OCI-M1 (cell line): Measurements from ENCODE around the gene VAMP5.
"Not testable (repeated sequence)": the region's sequence is repeated elsewhere in the genome, so short reads cannot be mapped to it uniquely, and the experiment has no call there.

Experiments used
- DNase-seq: peaks from one replicate; lab custom pipeline; 2025; lab: John Stamatoyannopoulos, UW

The VAMP5 gene

GRCh38 chr2:85550486-85550885, 33.7 kb upstream of the VAMP5 start:
- no peak for DNase-seq

GRCh38 chr2:85551698-85552678, 32.2 kb upstream of the VAMP5 start:
- DNase-seq: peak; percentile 79

DNA sequence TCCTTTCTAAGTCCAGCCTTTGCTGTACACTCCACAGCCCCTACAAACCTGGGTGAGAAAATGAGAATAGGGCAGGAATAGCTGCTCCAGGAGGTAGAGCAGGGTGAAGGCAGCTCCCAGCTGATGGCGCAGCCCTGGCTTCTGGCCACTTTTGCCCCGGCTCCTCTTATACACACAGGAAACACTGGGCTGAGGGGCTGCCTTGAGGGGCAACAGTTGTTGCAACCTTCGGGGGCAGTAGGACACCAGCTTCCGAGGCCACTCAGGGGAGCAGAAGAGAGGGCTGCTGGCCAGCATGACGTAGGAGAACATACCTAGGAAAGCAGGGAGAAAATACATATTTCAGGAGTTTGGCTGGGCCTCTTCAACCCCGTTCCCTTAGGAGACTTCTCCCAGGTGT, 31.0 kb upstream of the VAMP5 start:
- no peak for DNase-seq

- DNase-seq: no peak
Measured at GRCh38 chr2:85554980-85555612, 29.1 kb upstream of the VAMP5 start.

DNA sequence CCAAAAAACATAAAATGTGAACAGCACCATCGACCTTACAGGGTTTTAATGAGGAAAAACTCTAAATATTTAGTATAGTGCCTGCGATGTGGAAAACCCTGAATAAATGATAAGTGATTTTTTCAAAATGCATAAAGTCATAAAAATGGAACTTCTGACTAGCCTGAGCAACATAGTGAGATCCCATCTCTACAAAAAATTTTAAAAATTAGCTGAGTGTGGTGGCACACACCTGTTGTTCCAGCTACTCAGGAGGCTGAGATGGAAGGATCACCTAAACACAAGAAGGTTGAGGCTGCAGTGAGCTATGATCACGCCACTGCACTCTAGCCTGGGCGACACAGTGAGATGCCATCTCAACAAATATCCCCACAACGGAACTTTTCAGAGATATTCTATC, 27.1 kb upstream of the VAMP5 start:
- no peak for DNase-seq

DNA sequence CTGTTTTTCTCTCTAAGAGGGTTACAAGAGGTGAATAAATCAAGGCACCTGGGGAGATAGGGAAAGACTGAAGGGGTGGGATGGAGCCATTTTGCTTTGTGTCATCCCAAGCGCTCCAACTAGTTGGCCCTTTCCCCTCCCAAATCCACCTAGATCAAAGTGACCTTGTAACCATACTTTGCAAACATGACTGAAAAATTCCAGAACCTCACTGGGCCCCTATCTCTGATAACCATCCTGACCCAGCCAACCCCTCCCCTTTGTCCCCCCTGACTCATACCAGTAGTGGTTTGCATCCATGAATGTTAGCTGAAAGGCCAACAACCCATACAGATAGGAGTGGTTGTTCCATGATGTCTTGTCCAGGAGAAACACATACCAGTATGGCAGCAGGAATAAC, 26.1 kb upstream of the VAMP5 start:
- DNase-seq: no peak

DNA sequence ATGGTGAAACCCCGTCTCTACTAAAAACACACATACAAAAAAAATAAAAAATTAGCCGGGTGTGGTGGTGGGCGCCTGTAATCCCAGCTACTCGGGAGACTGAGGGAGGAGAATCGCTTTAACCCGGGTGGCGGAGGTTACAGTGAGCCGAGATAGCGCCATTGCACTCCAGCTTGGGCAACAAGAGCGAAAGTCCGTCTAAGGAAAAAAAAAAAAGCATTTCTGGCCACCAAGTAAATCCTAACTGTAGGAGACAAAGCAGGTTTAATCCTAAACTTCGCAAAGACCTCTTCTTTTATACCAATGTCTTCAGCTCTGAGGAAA, 23.9 kb upstream of the VAMP5 start:
- DNase-seq: not testable (repeated sequence)

DNA sequence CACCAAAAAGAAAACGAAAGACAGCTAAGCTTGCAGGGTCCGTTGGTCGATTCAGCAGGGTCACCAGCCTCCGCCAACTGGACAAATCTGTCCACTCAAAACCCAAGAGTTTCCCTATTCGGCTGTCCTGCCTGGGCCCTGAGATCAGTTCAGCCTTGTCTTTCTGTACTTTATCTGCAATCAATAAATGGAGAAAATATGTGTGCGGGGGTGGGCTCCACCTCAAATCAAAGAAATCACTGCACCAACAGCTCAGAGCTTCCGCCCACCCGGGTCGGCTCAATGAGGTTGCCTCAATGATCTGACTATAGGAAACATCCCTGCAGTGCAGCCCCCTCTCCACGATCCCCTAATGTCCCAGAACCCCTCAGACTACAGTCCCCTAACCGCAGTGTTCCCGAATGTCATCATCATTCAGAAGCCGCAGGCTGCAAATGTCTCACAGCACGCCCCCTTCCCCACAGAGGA, 23.4 kb upstream of the VAMP5 start:
- DNase-seq: no peak

GRCh38 chr2:85561280-85562212, 22.7 kb upstream of the VAMP5 start, which contains the start of gene GGCX:
GGCX (minus strand) TSS chr2:85561493; CDS start chr2:85561428, 65 bp downstream.
- DNase-seq: peak; percentile 94

- DNase-seq: peak; percentile 80
Measured at GRCh38 chr2:85564144-85564563, 20.1 kb upstream of the VAMP5 start.

GRCh38 chr2:85566265-85566664, 18.0 kb upstream of the VAMP5 start:
- no peak for DNase-seq

DNA sequence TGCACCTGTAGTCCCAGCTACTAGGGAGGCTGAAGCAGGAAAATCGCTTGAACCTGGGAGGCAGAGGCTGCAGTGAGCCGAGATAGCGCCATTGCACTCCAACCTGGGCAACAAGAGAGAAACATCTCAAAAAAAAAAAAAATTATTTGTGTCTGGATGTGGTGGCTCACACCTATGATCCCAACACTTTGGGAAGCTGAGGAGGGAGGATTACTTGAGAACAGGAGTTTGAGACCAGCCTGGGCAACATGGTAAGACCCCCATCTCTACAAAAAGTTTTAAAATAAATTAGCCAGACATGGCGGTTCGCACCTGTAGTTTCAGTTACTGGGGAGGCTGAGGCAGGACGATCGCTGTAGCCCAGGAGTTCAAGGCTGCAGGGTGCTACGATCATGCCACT, 8.5 kb upstream of the VAMP5 start:
- no peak for DNase-seq

DNA sequence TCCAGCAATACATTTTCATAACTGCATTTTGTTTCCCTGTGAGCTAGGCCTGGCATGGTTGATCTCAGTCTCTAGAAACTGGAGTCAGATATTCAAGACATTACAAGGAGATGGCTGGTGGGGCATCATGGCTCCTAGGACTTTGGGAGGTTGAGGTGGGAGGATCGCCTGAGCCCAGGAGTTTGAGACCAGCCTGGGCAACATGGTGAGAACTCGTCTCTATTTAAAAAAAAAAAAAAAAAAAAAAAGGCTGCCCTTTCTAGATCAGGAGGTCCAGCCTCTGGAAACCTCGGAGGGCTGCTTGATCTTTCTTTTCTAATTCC, 7.2 kb upstream of the VAMP5 start:
- DNase-seq: no peak

DNA sequence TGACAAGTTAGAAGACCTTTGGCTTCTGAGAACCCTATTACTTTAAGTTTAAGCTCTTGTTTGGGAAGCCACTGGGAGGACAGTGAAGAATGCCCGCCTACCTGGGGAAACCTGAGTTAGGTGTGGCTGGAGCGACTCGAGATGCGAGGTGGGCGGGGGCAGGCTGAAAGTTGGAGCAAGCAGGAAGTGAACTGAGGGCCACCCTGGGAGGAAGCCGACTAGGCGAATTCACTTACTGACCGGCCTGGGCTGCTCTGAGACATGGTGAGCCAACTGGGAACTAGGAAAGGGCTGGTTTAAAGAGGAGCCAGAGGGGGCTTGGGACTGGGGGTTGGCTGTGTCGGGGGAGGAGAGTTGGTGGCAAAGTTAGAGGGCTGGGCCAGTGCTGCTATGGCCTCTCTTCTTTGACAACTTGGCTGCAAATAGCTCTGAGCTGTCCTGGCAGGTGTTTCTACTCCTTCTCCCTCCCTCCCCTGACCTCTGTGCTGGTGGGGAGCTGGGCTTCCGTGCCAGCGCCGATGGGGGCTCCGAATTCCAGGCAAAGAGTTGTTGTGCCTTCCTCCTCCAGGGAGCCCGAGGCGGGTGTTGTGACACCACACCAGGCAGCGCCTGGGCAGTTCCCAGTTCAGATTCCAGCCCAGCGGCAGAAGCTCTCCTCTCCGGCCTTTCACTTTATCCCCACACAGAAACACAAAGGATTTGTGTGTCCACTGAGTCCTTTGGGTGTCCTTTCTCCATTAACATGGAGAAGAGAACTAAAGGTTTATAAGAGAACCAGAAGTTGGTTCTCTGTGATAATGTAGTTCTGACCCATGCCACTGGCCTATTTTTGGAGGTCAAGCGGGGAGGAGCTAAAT, 6.6 kb upstream of the VAMP5 start, which contains the start of gene VAMP8:
Gene VAMP8, plus strand, starts transcription at position 201 of the 857 bp plus-strand sequence. Its CDS starts 61 bp downstream, at position 262.
- DNase-seq: peak; percentile 69

DNA sequence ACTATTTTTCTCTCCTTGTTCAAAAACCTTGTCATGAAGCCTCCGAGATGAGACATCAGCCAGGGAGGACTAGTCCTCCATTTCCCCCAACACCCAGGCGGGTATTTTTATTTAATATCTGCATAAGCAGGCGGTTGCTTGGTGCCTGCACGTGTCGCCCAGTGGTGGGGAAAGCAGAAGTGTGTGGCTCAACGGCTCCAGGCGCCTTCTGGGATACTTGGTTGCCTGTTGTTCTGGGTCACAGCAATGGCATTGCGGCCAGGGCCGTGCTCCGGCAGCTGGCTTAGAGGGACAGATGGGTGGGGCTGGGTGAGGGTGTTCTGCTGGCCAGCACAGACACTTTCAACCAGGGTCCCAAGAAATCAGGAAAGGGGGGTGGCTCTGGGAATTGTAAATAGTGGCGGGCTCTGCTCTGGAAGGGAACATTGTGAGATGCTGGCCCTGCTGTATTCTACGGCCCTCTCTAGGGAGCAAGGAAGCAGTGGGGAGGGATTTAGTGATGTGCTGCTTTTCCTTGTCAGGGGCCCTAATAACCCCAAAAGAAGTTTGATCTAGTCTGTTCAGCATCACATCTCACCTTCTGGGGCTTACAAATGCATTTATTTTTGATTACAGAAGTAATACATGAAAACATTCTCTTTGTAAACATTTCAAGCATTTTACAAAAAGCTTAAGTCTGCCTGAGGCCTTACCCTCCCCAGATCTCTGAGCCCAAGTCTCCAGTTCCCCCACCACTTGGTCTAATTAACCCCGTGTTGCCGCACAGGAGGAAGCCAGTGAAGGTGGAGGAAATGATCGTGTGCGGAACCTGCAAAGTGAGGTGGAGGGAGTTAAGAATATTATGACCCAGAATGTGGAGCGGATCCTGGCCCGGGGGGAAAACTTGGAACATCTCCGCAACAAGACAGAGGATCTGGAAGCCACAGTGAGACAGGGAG, 5.7 kb upstream of the VAMP5 start:
- peak; percentile 84 for DNase-seq

DNA sequence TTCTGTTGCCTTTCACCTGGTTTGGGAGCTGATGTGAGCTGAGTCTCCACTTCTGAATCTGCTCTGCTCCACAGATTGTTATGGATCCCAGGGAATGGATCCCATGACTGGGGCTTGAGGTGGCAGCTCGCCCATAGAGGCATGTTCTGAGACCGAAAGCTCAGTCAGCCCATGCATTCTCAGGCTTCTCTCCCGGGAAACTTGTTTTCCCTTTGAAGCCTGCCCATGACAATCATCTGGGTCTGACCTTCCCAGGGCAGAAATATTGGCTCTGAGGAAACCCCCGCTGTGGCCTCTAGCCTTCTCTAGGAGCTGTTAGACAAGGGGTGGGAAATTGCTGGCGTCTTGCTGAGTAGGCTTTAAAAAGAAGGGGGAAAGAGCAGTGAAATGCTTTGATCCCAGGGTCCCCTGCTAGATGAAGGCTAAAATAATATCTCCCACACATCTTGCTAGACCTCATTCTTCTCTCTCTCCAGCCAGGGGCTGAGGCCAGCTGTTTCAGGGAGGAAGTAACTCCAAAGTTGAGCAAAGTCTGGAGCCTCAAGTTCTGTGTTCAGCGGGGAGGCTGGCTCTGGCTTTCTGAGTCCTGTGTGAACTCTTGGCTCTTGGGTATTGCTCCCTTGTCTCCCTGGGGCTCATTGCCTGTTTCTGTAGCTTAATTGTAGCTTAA, 4.8 kb upstream of the VAMP5 start:
- peak; percentile 11 for DNase-seq

GRCh38 chr2:85580206-85580605, 4.0 kb upstream of the VAMP5 start:
- no peak for DNase-seq

GRCh38 chr2:85582492-85582891, 1.7 kb upstream of the VAMP5 start:
- no peak for DNase-seq

DNA sequence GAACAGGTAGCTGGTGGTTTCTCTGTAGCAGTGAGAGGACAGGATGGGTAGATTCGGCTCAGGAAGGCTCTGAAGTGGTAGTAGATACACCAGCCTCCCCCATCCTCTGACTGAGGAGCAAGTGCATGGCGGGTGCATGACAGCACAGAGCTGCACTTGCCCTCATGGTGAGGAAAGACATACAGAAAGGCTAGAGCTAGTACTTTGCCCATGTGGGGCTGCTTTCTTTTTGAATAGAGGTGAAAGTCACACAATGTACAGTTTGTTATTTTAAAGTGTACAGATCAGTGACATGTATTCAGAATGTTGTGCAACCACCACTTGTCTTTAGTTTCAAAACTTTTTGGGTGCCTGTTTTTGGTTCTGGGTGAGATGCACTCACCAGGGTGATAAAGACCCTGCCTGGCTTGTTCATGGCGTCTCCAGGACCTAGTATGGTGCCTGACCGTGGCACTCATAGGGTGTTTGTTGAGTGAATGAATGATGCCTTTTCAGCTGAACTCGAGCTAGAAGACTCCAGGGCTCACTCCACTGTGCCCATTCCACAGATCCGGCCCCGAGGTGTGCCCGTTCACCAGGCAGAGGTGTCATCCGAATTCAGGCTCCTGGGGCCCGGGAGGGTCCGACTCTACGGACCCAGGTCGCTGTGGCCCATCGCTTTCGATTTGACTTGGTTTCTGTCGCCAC, 421 bp upstream of the VAMP5 start:
- DNase-seq: no peak
